K562 (cell line): Measurements from ENCODE around the gene USP16. TPM values are rescaled to one million over a fixed set of nuclear protein-coding genes. Genes with fewer than 3 reads are reported as not detected.

Experiments
- ATAC-seq: fragments of 200-7000 bp; cut with Tn5 transposase; 3 replicates; pipeline ENCODE4 v1.9.1; 2020; ENCODE audit warnings: moderate library complexity
- BruUV-seq: library from RNA; stranded (reverse); fragments of 400-500 nt; replicated peaks from 2 replicates; lab custom pipeline; 2021; lab: Mats Ljungman, UMichigan
- CTCF ChIA-PET: fragments of 300-600 bp; formaldehyde crosslinking; extraction: SDS; loops from one replicate; lab custom pipeline; 2021; ENCODE audit warnings: low intra/inter-chr PET ratio; lab: Yijun Ruan, JAX
- POLR2A ChIA-PET: fragments of 300-600, 350-650 bp; sonication (Branson Sonifier 250); formaldehyde crosslinking; extraction: SDS; loops from one replicate; lab custom pipeline; 2021; ENCODE audit warnings: antibody characterized with exemption, inconsistent platforms; lab: Yijun Ruan, JAX
- DNase-seq, 4 experiments: peaks; one replicate each; pipeline versions ENCODE4 v3.0.0 to v3.0.0-alpha.2; 2011 to 2018; ENCODE audit warnings: low spot score in 3 of 4, mixed read lengths in 3 of 4; ENCODE audit errors: extremely low read depth in 1 of 4
- FAIRE-seq: peaks from 2 replicates; lab custom pipeline; 2011; peaks lifted over from hg19 to GRCh38; lab: Jason Lieb, UNC
- H2AFZ ChIP-seq: 2 replicates; pipeline ENCODE4 v1.6.0; 2011; ENCODE audit warnings: low read depth, low read length, control low read depth, inconsistent platforms
- H3K27ac ChIP-seq: fragments of 200-600 bp; 3 replicates; pipeline ENCODE4 v1.8.0; 2011; ENCODE audit warnings: low read depth, mild to moderate bottlenecking, control low read depth, inconsistent platforms, low read length, moderate library complexity, mixed read lengths; ENCODE audit errors: extremely low read depth
- H3K27me3 ChIP-seq, 2 experiments: fragments of 300-600 bp in 1 of 2; 2 replicates in 1 of 2; 3 replicates in 1 of 2; pipeline versions ENCODE4 v1.6.0 to v1.8.0; 2011; ENCODE audit warnings: inconsistent platforms in 2 of 2, low read length in 2 of 2, mild to moderate bottlenecking in 1 of 2, mixed read lengths in 1 of 2, moderate library complexity in 1 of 2; ENCODE audit not compliant: control insufficient read depth in 2 of 2, insufficient read depth in 2 of 2
- H3K36me3 ChIP-seq: fragments of 300-600 bp; 3 replicates; pipeline ENCODE4 v1.8.0; 2011; ENCODE audit warnings: mild to moderate bottlenecking, low read length, inconsistent platforms; ENCODE audit not compliant: control insufficient read depth, insufficient read depth
- H3K4me1 ChIP-seq, 2 experiments: fragments of 200-600 bp in 1 of 2; replicated peaks in 1 of 2; 2 replicates in 1 of 2; 3 replicates in 1 of 2; pipeline versions ENCODE4 v1.5.1 to v1.8.0; 2011; ENCODE audit warnings: inconsistent platforms in 2 of 2, low read length in 2 of 2, mild to moderate bottlenecking in 1 of 2, mixed read lengths in 1 of 2, moderate library complexity in 1 of 2; ENCODE audit not compliant: control insufficient read depth in 2 of 2, insufficient read depth in 2 of 2
- H3K4me2 ChIP-seq: 2 replicates; pipeline ENCODE4 v1.6.1; 2011; ENCODE audit warnings: low read length, control low read depth, inconsistent platforms, mixed read lengths; ENCODE audit not compliant: insufficient read depth
- H3K4me3 ChIP-seq: fragments of 200-600 bp; sonication (generic), shearing (Covaris generic); 2 replicates; pipeline ENCODE4 v1.5.1; 2016; ENCODE audit warnings: control low read depth, inconsistent platforms
- H3K79me2 ChIP-seq: fragments of 200-600 bp; 3 replicates; pipeline ENCODE4 v1.8.0; 2011; ENCODE audit warnings: low read length, inconsistent platforms; ENCODE audit not compliant: control insufficient read depth, insufficient read depth
- H3K9ac ChIP-seq, 2 experiments: 2 replicates each; pipeline versions ENCODE4 v1.6.0 to v1.6.1; 2011; ENCODE audit warnings: low read depth in 2 of 2, low read length in 2 of 2, control low read depth in 1 of 2, inconsistent platforms in 1 of 2, mild to moderate bottlenecking in 1 of 2, mixed read lengths in 1 of 2; ENCODE audit not compliant: insufficient read depth in 1 of 2
- H3K9me1 ChIP-seq: one replicate; pipeline ENCODE4 v1.6.0; 2011; ENCODE audit warnings: inconsistent platforms, mild to moderate bottlenecking, low read length, moderate library complexity; ENCODE audit not compliant: control insufficient read depth, insufficient read depth
- H3K9me3 ChIP-seq: replicated peaks from 2 replicates; pipeline ENCODE4 v1.5.1; 2011; ENCODE audit warnings: low read depth, low read length, inconsistent platforms; ENCODE audit not compliant: control insufficient read depth, insufficient read depth
- H4K20me1 ChIP-seq: replicated peaks from 2 replicates; pipeline ENCODE4 v1.6.1; 2011; ENCODE audit warnings: low read length, inconsistent platforms, mixed read lengths; ENCODE audit not compliant: control insufficient read depth, insufficient read depth
- ATF1 ChIP-seq, 2 experiments: fragments of 450-650 bp in 1 of 2; IDR thresholded peaks; 2 replicates each; pipeline ENCODE4 v1.6.1; 2016; ENCODE audit warnings: missing compliant biosample characterization in 1 of 2, missing genetic modification characterization in 1 of 2
- BRD4 ChIP-seq: fragments of 200-600 bp; sonication (generic); IDR thresholded peaks from 2 replicates; pipeline ENCODE4 v1.6.1; 2017; ENCODE audit warnings: inconsistent platforms
- BRF1 ChIP-seq: IDR thresholded peaks from 3 replicates; pipeline ENCODE4 v1.6.1; 2011; ENCODE audit warnings: borderline replicate concordance, mild to moderate bottlenecking; ENCODE audit not compliant: insufficient read length; ENCODE audit errors: extremely low read depth
- KLF10 ChIP-seq: fragments of 250-450 bp; sonication (Bioruptor Pico); IDR thresholded peaks from 2 replicates; pipeline ENCODE4 v1.6.1; 2021; ENCODE audit warnings: matching md5 sums
- MCM7 ChIP-seq, 2 experiments: fragments of 450-650 bp; IDR thresholded peaks; 2 replicates each; pipeline ENCODE4 v1.6.1; 2016 to 2018
- NCOA1 ChIP-seq: fragments of 450-650 bp; IDR thresholded peaks from 2 replicates; pipeline ENCODE4 v1.6.1; 2016; ENCODE audit warnings: low read depth
- NR2C1 ChIP-seq, 2 experiments: fragments of 450-650 bp; IDR thresholded peaks; 2 replicates each; pipeline ENCODE4 v1.6.1; 2017; ENCODE audit warnings: mild to moderate bottlenecking in 2 of 2, antibody characterized with exemption in 1 of 2, inconsistent platforms in 1 of 2, missing compliant biosample characterization in 1 of 2, missing genetic modification characterization in 1 of 2
- PPARD ChIP-seq: fragments of 250-450 bp; sonication (Bioruptor Pico); IDR thresholded peaks from 2 replicates; pipeline ENCODE4 v1.8.0; 2022; ENCODE audit warnings: inconsistent platforms, mild to moderate bottlenecking, moderate library complexity
- RAD21 ChIP-seq, 2 experiments: fragments of 250-450 bp in 1 of 2; fragments of 450-650 bp in 1 of 2; sonication (Bioruptor Pico) in 1 of 2; formaldehyde crosslinking in 1 of 2; IDR thresholded peaks in 1 of 2; conservative IDR thresholded peaks in 1 of 2; 2 replicates each; pipeline versions ENCODE4 v1.4.0 to v1.8.0; 2020 to 2022; ENCODE audit warnings: mild to moderate bottlenecking in 2 of 2, moderate library complexity in 1 of 2
- RBM17 ChIP-seq: fragments of 200-400 bp; formaldehyde crosslinking; IDR thresholded peaks from 2 replicates; pipeline ENCODE4 v1.6.1; 2017; ENCODE audit warnings: low read depth, mild to moderate bottlenecking, low read length, borderline replicate concordance
- RBM22 ChIP-seq: fragments of 200-400 bp; formaldehyde crosslinking; IDR thresholded peaks from 2 replicates; pipeline ENCODE4 v1.6.1; 2018; ENCODE audit warnings: low read length, low read depth; ENCODE audit not compliant: poor library complexity, severe bottlenecking
- SAFB2 ChIP-seq: fragments of 200-400 bp; formaldehyde crosslinking; IDR thresholded peaks from 2 replicates; pipeline ENCODE4 v1.6.1; 2018; ENCODE audit warnings: borderline replicate concordance, low read length, low read depth, moderate library complexity; ENCODE audit not compliant: severe bottlenecking
- SRSF9 ChIP-seq: fragments of 200-400 bp; formaldehyde crosslinking; IDR thresholded peaks from 2 replicates; pipeline ENCODE4 v1.6.1; 2017; ENCODE audit warnings: low read depth, low read length, borderline replicate concordance
- ZFP1 ChIP-seq: fragments of 450-650 bp; formaldehyde crosslinking; IDR thresholded peaks from 2 replicates; pipeline ENCODE4 v1.4.0; 2020; ENCODE audit warnings: mild to moderate bottlenecking, mixed read lengths
- ZHX1 ChIP-seq: fragments of 150-350 bp; conservative IDR thresholded peaks from 2 replicates; pipeline ENCODE4 v1.6.1; 2014; ENCODE audit warnings: low read length
- WGBS: fragments of 100-300 bp; shearing (Covaris generic); methylation state at CpG from one replicate; pipeline ENCODE4 v1.1.6; 2016; ENCODE audit warnings: low coverage, mixed read lengths; ENCODE audit not compliant: insufficient coverage; ENCODE audit errors: missing lambda C conversion rate; 5-methylcytosine and 5-hydroxymethylcytosine counted together
- in situ Hi-C: fragments of 300-500 bp; cut with MboI; formaldehyde crosslinking; loops from 4 replicates; pipeline ENCODE4 v1.15.0; 2018; ENCODE audit warnings: inconsistent platforms, mixed read lengths
- intact Hi-C: fragments of 100-400 bp; cut with micrococcal nuclease; formaldehyde crosslinking; loops from 2 replicates; pipeline ENCODE4 v1.14.2; 2022
- polyA plus RNA-seq, 8 experiments: library from polyadenylated mRNA; depleted of rRNA in 4 of 8; stranded (reverse) in 5 of 8; unstranded in 3 of 8; fragments of >200 nt; fragmentation: Nextera tagmentation in 2 of 8; fragmentation: Illumina TruSeq in 1 of 8; extraction: Ambion mirVana in 2 of 8; extraction: Trizol in 1 of 8; gene quantifications; 2 replicates each; pipeline versions ENCODE4 v1.2.1 to v1.2.3, GENCODE V29; 2011 to 2014; ENCODE audit warnings: inconsistent platforms in 1 of 8, missing spikeins in 1 of 8
- total RNA-seq, 7 experiments: library from RNA; depleted of rRNA in 6 of 7; stranded (reverse); fragments of >200 nt in 6 of 7; fragmentation: Illumina TruSeq in 2 of 7; extraction: Trizol in 2 of 7; gene quantifications; 2 replicates each; pipeline versions ENCODE4 v1.2.1 to v1.2.3, GENCODE V29; 2011 to 2021; ENCODE audit warnings: low replicate concordance in 1 of 7
- TF ChIP-seq, protein P1 (sequence below), 2 experiments: IDR thresholded peaks in 1 of 2; conservative IDR thresholded peaks in 1 of 2; 2 replicates each; pipeline ENCODE4 v1.6.1; 2016; ENCODE audit warnings: low read depth in 2 of 2, mild to moderate bottlenecking in 1 of 2, missing compliant biosample characterization in 1 of 2, missing genetic modification characterization in 1 of 2, moderate library complexity in 1 of 2

Gene USP16
- total and polyA plus RNA-seq, 9 of the 15 experiments (the other 6 are each of a cell fraction or from before 2014, with no cell fraction given): 38.4 to 90.9 (median 62.8) TPM

DNA sequence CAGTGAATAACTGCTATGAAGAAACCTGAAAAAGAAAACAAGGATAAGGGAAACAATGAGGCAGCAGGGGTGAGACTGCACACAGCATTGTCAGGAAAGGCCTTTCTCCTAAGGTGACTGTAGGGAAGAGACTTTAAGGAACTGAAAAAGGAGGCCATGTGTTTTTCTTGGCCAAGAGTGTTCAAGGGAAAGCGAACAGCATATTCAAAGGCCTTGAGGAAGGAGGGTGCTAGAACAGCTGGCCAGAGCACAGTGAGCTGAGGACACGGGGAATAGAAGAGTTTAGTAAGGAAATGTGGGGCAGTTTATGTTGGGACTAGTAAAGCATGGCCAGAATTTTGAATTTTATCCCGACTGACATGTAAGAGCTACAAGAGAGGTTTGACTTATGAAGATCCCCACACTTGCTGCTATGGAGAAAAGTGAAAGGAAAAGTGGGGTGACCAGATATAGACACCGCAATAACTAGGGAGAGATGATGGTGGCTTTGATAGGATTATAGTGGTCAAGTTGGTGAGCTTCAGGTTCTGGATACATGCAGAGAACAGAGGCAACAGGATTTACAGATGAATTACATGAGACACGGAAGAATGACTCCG lies 6.7 kb upstream of the USP16 start:
- intact Hi-C loops: loop anchor here (1.0 kb wide), 1 partner anchor 15 kb away; no protein-coding TSS in a partner anchor
- H3K9ac ChIP-seq: peak overlapping the region; percentile 80 to 89
- H3K36me3 ChIP-seq: 0 out of 3 replicates have a peak, but pooled peaks cover 2% of the 10 kb centered on the region
- H3K4me3 ChIP-seq: peak overlapping the region; percentile 80
- BruUV-seq: no TSS peak
- peak overlapping the region; percentile 93 for H3K4me2 ChIP-seq
- H3K4me1 ChIP-seq: peaks cover 6 to 8% of the 10 kb centered on the region in 2 experiments; a peak in 2 of 5 replicates
- H3K9me3 ChIP-seq: no peaks in the 10 kb centered on the region
- peaks cover 29% of the 10 kb centered on the region for H3K79me2 ChIP-seq
- H3K27ac ChIP-seq: peak overlapping the region; percentile 92
- POLR2A ChIA-PET: interaction anchor here (0.6 to 2.1 kb wide), 8 partner anchors 8 to 550 kb away, joined by 3 to 17 read pairs (median 4); partner anchors contain the start of gene LTN1
- peak in 2 of 4 experiments; percentile 21 to 44 for DNase-seq
- in situ Hi-C loops: no loop called here
- no peaks in the 10 kb centered on the region for H4K20me1 ChIP-seq
- FAIRE-seq: no peak
- H3K9me1 ChIP-seq: no peaks in the 10 kb centered on the region
- H3K27me3 ChIP-seq: no peaks in the 10 kb centered on the region
- peak overlapping the region; percentile 91 for H2AFZ ChIP-seq
- 9% methylated on average over 6 of the region's 6 CpGs for WGBS
- peak; percentile 33 for ATAC-seq
- CTCF ChIA-PET: no interaction called here
- TF ChIP-seq NCOA1: no peak
- TF ChIP-seq BRD4: no peak
- TF ChIP-seq BRF1: no peak
- no peak for TF ChIP-seq PPARD (CRISPR knock-in tag)
- no peak for TF ChIP-seq ATF1 (CRISPR knock-in tag; IDR thresholded peaks at IDR 0.05)
- no peak for TF ChIP-seq ATF1 (tag; IDR thresholded peaks at IDR 0.05)
- no peak for TF ChIP-seq RBM22
- TF ChIP-seq RBM17: no peak
- TF ChIP-seq ZHX1: no peak
- TF ChIP-seq, protein P1, sequence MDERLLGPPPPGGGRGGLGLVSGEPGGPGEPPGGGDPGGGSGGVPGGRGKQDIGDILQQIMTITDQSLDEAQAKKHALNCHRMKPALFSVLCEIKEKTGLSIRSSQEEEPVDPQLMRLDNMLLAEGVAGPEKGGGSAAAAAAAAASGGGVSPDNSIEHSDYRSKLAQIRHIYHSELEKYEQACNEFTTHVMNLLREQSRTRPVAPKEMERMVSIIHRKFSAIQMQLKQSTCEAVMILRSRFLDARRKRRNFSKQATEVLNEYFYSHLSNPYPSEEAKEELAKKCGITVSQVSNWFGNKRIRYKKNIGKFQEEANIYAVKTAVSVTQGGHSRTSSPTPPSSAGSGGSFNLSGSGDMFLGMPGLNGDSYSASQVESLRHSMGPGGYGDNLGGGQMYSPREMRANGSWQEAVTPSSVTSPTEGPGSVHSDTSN (CRISPR knock-in tag; IDR thresholded peaks at IDR 0.05; ENCODE audit: low read depth): no peak
- TF ChIP-seq, protein P1 (tag; conservative IDR thresholded peaks at IDR 0.05; ENCODE audit: low read depth): no peak
- TF ChIP-seq MCM7 (IDR thresholded peaks at IDR 0.05): no peak
- TF ChIP-seq RAD21 (CRISPR knock-in tag; conservative IDR thresholded peaks at IDR 0.05 in 1 of 2, IDR thresholded peaks at IDR 0.05 in 1 of 2): no peak
- no peak for TF ChIP-seq NR2C1 (IDR thresholded peaks at IDR 0.05)
- TF ChIP-seq NR2C1 (tag; IDR thresholded peaks at IDR 0.05): no peak
- TF ChIP-seq SRSF9: no peak
- TF ChIP-seq KLF10 (CRISPR knock-in tag): no peak
- no peak for TF ChIP-seq SAFB2
- no peak for TF ChIP-seq ZFP1
